ENCODE data around the gene NDUFB3. TPM values are rescaled to one million over a fixed set of nuclear protein-coding genes. Genes with fewer than 3 reads are reported as not detected.
"Not testable (repeated sequence)": the region's sequence is repeated elsewhere in the genome, so short reads cannot be mapped to it uniquely, and the experiment has no call there.

The NDUFB3 gene
- total RNA-seq, 1 donor from 2014 or later: 113 TPM

GRCh38 chr2:201059961-201060755 is 11.6 kb upstream of the NDUFB3 start:
- Mint-ChIP-seq H3K9me3 (peaks cover 5% of the 10 kb centered on the region), H3K4me3 (no peak overlapping the region), H3K36me3 (ENCODE audit: low read depth) (peaks cover 27% of the 10 kb centered on the region), H3K27me3 (peaks cover 2% of the 10 kb centered on the region), H3K27ac (no peak overlapping the region), H3K4me1 (peaks cover 26% of the 10 kb centered on the region)
- intact Hi-C loops (cut with micrococcal nuclease): no loop called here
- no peak for DNase-seq

GRCh38 chr2:201063516-201063915 is 8.3 kb upstream of the NDUFB3 start:
- H3K9me3 Mint-ChIP-seq; intact Hi-C loops (cut with micrococcal nuclease); DNase-seq; H3K27me3 Mint-ChIP-seq: not testable (repeated sequence)
- Mint-ChIP-seq H3K4me1 (peaks cover 29% of the 10 kb centered on the region), H3K4me3 (peak overlapping the region; percentile 53), H3K27ac (peak overlapping the region; percentile 92), H3K36me3 (ENCODE audit: low read depth) (peaks cover 18% of the 10 kb centered on the region)

- H3K4me3 Mint-ChIP-seq: no peak overlapping the region
- intact Hi-C loops (cut with micrococcal nuclease): no loop called here
- peaks cover 16% of the 10 kb centered on the region for H3K36me3 Mint-ChIP-seq (ENCODE audit: low read depth)
- H3K27ac Mint-ChIP-seq: no peak overlapping the region
- H3K4me1 Mint-ChIP-seq: peaks cover 40% of the 10 kb centered on the region
- H3K27me3 Mint-ChIP-seq: peaks cover 2% of the 10 kb centered on the region
- no peak for DNase-seq
- peaks cover 5% of the 10 kb centered on the region for H3K9me3 Mint-ChIP-seq
Observed at GRCh38 chr2:201064797-201065329, 6.9 kb upstream of the NDUFB3 start.

DNA sequence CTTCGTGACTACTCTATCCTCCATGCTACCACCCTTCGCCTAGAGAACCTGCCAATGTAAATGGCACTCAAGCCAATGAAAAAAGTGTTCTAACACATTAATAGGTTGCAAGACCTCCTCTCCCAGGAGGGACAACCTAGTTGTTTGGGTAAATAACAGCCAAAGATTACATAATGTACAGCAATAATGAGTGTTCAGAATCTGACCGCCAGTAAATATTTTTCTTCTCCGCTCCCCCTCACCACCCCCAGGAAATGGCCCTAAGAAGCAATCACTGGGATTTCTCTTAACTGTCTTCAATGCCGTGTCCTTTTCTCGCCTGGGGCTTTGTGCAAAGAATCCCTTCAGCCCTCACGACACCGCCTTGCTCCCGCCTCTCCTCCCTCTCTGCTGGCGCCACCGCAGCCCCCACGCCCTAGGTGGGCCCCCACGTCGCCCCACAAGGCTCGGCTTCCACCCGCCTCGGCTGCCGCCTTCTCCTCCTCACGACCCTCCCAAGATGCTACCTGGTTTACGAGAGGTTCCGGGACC is 788 bp upstream of the NDUFB3 start:
- Mint-ChIP-seq H3K4me1 (peaks cover 36% of the 10 kb centered on the region), H3K27me3 (no peaks in the 10 kb centered on the region), H3K36me3 (ENCODE audit: low read depth) (peaks cover 6% of the 10 kb centered on the region), H3K27ac (peak overlapping the region; percentile 91), H3K4me3 (peak overlapping the region; percentile 92), H3K9me3 (no peaks in the 10 kb centered on the region)
- intact Hi-C loops (cut with micrococcal nuclease): loop anchor here (1.0 to 5.0 kb wide), 11 partner anchors 45 to 381 kb away; partner anchors contain the start of genes BZW1, CFLAR, CLK1 and NIF3L1
- peak; percentile 63 for DNase-seq

DNA sequence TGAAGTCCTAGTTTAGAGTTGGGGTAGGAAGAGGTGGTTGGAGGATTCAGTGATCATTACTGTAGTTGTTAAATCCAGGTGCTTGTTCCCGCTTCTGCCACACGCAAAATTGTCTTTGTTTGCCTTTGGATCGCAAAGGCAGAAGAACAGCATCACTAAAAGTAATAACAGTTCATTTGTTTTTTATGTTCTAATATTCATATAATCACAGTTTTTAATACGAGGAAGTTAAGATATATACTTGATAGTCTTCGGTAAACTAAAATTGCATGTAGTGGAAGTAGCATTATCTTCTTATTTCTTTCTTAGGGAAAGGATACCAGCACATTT is 365 bp downstream of the NDUFB3 start:
- Mint-ChIP-seq H3K36me3 (ENCODE audit: low read depth) (peaks cover 6% of the 10 kb centered on the region), H3K27me3 (no peaks in the 10 kb centered on the region), H3K4me3 (peak overlapping the region; percentile 92), H3K9me3 (no peaks in the 10 kb centered on the region), H3K27ac (peak overlapping the region; percentile 91), H3K4me1 (peaks cover 36% of the 10 kb centered on the region)
- no peak for DNase-seq
- intact Hi-C loops (cut with micrococcal nuclease): loop anchor here (5.0 kb wide), 4 partner anchors 85 to 380 kb away; partner anchors contain the start of genes BZW1, STRADB and TRAK2

DNA sequence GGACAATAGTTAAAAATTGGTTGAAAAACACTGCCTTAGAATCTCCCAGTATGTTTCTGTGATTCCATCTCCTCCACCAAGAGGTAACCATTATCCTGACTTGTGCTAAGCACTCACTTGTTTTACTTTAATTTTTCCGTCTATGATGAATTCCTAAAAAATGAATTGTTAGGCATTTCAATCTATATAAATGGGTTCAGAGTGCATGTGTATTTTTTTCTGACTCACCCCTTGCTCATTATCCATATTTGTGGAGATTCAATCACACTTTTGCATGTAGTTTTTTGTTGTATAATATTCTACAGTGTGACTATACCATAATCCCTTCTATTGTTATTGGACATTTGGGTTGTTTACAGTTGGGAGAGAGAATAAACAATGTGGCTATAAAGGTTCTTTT is 1.3 kb downstream of the NDUFB3 start:
- H3K27me3 Mint-ChIP-seq: no peaks in the 10 kb centered on the region
- peaks cover 6% of the 10 kb centered on the region for H3K36me3 Mint-ChIP-seq (ENCODE audit: low read depth)
- H3K4me3 Mint-ChIP-seq: peak overlapping the region; percentile 64
- H3K9me3 Mint-ChIP-seq: no peaks in the 10 kb centered on the region
- H3K4me1 Mint-ChIP-seq: peaks cover 36% of the 10 kb centered on the region
- intact Hi-C loops (cut with micrococcal nuclease): loop anchor here (5.0 kb wide), 4 partner anchors 84 to 379 kb away; partner anchors contain the start of genes BZW1, STRADB and TRAK2
- no peak for DNase-seq
- peak overlapping the region; percentile 31 for H3K27ac Mint-ChIP-seq

DNA sequence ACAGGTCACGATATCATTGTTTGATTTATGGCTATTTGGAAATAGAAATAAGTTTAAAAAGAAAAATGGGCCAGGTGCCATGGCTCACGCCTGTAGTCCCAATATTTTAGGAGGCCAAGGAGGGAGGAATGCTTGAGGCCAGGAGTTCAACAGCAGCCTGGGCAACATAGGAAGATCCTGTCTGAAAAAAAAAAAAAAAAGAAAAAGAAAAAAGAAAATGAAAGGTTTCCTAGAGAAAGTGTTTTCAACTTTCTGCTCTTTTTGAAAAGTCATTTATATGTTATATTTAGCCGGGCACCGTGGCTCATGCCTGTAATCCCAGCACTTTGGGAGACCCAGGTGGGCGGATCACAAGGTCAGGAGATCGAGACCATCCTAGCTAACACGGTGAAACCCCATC is 3.2 kb downstream of the NDUFB3 start:
- Mint-ChIP-seq H3K27me3 (no peaks in the 10 kb centered on the region), H3K4me1 (peaks cover 23% of the 10 kb centered on the region), H3K36me3 (ENCODE audit: low read depth) (peaks cover 16% of the 10 kb centered on the region), H3K4me3 (peak overlapping the region; percentile 15), H3K27ac (no peak overlapping the region), H3K9me3 (no peaks in the 10 kb centered on the region)
- intact Hi-C loops (cut with micrococcal nuclease): loop anchor here (5.0 kb wide), 4 partner anchors 82 to 377 kb away; partner anchors contain the start of genes BZW1, STRADB and TRAK2
- DNase-seq: no peak

DNA sequence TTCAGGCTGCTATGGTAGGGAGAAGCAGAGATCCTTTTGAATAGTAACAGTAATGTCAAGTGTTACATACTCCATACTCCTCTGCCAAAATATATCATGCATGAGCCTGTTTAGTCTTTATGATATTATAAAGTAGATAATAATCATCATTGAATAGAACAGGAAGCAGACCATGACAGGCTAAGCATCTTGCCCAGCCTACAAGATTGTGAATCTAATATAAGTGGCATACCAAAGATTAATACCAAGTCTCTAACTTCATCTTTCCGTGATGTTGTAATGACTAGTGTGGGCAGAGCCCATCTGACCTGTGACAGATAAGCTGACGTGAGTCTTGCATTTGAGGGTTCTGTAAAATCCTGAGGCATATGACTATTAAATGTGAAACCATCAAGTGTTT is 13.1 kb downstream of the NDUFB3 start:
- H3K36me3 Mint-ChIP-seq (ENCODE audit: low read depth): peaks cover 37% of the 10 kb centered on the region
- no peak for DNase-seq
- no peak overlapping the region for H3K27ac Mint-ChIP-seq
- H3K4me3 Mint-ChIP-seq: no peak overlapping the region
- no peaks in the 10 kb centered on the region for H3K27me3 Mint-ChIP-seq
- H3K9me3 Mint-ChIP-seq: no peaks in the 10 kb centered on the region
- H3K4me1 Mint-ChIP-seq: no peaks in the 10 kb centered on the region
- intact Hi-C loops (cut with micrococcal nuclease): no loop called here

GRCh38 chr2:201090574-201090973 is 18.8 kb downstream of the NDUFB3 start:
- H3K27ac Mint-ChIP-seq: no peak overlapping the region
- intact Hi-C loops (cut with micrococcal nuclease): no loop called here
- H3K36me3 Mint-ChIP-seq (ENCODE audit: low read depth): peaks cover 23% of the 10 kb centered on the region
- DNase-seq: no peak
- no peaks in the 10 kb centered on the region for H3K9me3 Mint-ChIP-seq
- H3K27me3 Mint-ChIP-seq: no peaks in the 10 kb centered on the region
- H3K4me1 Mint-ChIP-seq: peaks cover 2% of the 10 kb centered on the region
- H3K4me3 Mint-ChIP-seq: no peak overlapping the region

DNA sequence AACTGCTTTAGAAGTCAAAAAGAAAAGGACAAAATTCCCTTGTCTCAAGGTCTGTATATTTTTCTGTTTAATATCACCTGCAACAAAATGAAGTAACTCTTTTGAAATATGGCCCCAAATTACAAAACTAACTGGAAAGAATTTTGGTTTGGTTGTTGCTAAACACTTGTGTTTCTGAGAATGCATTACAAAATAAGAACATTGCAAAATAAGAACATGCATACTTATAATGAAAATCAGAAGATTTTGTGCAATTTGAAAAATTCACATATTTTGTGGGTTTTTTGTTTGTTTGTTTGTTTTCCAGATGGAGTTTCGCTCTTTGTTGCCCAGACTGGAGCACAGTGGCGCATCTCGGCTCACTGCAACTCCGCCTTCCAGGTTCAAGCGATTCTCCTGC is 21.8 kb downstream of the NDUFB3 start:
- intact Hi-C loops (cut with micrococcal nuclease): no loop called here
- DNase-seq: no peak
- no peak overlapping the region for H3K4me3 Mint-ChIP-seq
- H3K27ac Mint-ChIP-seq: no peak overlapping the region
- no peaks in the 10 kb centered on the region for H3K9me3 Mint-ChIP-seq
- H3K27me3 Mint-ChIP-seq: no peaks in the 10 kb centered on the region
- peaks cover 2% of the 10 kb centered on the region for H3K4me1 Mint-ChIP-seq
- peaks cover 7% of the 10 kb centered on the region for H3K36me3 Mint-ChIP-seq (ENCODE audit: low read depth)

DNA sequence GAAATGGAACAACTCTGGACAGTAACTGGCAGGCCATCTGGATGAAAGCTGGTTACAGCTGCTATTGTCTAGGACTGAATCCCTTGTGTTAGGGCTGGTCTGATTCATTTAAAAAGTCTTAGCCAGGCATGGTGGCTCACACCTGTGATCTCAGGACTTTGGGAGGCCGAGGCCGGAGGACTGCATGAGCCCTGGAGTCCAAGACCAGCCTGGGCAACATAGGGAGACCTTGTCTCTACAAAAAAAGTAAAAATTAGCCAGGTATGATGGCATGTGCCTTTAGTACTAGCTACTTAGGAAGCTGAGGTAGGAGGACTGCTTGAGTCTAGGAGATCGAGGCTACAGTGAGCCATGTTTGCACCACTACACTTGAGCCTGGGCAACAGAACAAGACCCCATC is 28.7 kb downstream of the NDUFB3 start:
- no peak for DNase-seq

GRCh38 chr2:201105759-201106158 is 34.0 kb downstream of the NDUFB3 start:
- no peaks in the 10 kb centered on the region for H3K4me1 Mint-ChIP-seq
- intact Hi-C loops (cut with micrococcal nuclease): no loop called here

More for the DNA sequence above, 28.7 kb downstream of the NDUFB3 start:
- no peaks in the 10 kb centered on the region for H3K27me3 Mint-ChIP-seq
- H3K36me3 Mint-ChIP-seq (ENCODE audit: low read depth): no peaks in the 10 kb centered on the region
- H3K4me3 Mint-ChIP-seq: no peak overlapping the region
- H3K9me3 Mint-ChIP-seq: no peaks in the 10 kb centered on the region
- intact Hi-C loops (cut with micrococcal nuclease): no loop called here
- H3K4me1 Mint-ChIP-seq: no peaks in the 10 kb centered on the region
- H3K27ac Mint-ChIP-seq: no peak overlapping the region

GRCh38 chr2:201107624-201108023 is 35.8 kb downstream of the NDUFB3 start:
- intact Hi-C loops (cut with micrococcal nuclease): no loop called here
- Mint-ChIP-seq H3K4me1 (no peaks in the 10 kb centered on the region), H3K36me3 (ENCODE audit: low read depth) (peaks cover 2% of the 10 kb centered on the region), H3K9me3 (no peaks in the 10 kb centered on the region), H3K27ac (no peak overlapping the region), H3K4me3 (no peak overlapping the region), H3K27me3 (peaks cover 2% of the 10 kb centered on the region)
- no peak for DNase-seq

More at GRCh38 chr2:201105759-201106158, 34.0 kb downstream of the NDUFB3 start:
- Mint-ChIP-seq H3K27me3 (peaks cover 2% of the 10 kb centered on the region), H3K36me3 (ENCODE audit: low read depth) (peaks cover 2% of the 10 kb centered on the region), H3K27ac (no peak overlapping the region), H3K9me3 (no peaks in the 10 kb centered on the region), H3K4me3 (no peak overlapping the region)
- no peak for DNase-seq

DNA sequence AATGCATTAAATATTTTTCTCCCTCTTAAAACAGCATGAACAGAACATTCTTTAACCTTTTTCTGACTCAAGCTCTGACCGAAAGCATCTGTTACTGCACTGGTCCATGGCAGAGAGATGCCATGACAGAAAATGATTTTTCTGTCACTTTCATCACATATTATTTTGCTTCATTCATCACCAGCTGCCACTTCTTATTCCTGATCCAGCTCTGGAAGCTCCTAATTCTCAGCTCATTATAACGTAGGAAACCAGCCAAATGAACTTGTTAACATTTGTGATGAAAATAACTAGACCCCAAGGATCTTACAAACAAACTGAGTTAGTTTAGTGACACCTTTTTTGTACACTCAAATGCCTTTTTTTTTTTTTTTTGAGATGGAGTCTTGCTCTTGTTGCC is 36.5 kb downstream of the NDUFB3 start:
- Mint-ChIP-seq H3K9me3 (no peaks in the 10 kb centered on the region), H3K4me1 (peaks cover under 1% of the 10 kb centered on the region), H3K4me3 (no peak overlapping the region), H3K27ac (no peak overlapping the region), H3K36me3 (ENCODE audit: low read depth) (peaks cover 2% of the 10 kb centered on the region), H3K27me3 (peaks cover 2% of the 10 kb centered on the region)
- intact Hi-C loops (cut with micrococcal nuclease): no loop called here
- DNase-seq: no peak
